GM12864 (cell line): Measurements from ENCODE around the gene CERS1.

ENCODE experiments used
- DNase-seq: peaks from one replicate; pipeline ENCODE4 v3.0.0-alpha.2; 2011; ENCODE audit warnings: low read depth
- H3K4me3 ChIP-seq: 2 replicates; pipeline ENCODE4 v1.5.1; 2011; ENCODE audit warnings: mild to moderate bottlenecking, low read depth, low read length, control low read depth
- TF ChIP-seq, protein P1 (sequence below): IDR thresholded peaks from 2 replicates; pipeline ENCODE4 v1.5.1; 2011; ENCODE audit warnings: low read depth, mild to moderate bottlenecking, moderate library complexity, low read length, control low read depth, inconsistent platforms; ENCODE audit errors: missing control alignments

CERS1 gene

DNA sequence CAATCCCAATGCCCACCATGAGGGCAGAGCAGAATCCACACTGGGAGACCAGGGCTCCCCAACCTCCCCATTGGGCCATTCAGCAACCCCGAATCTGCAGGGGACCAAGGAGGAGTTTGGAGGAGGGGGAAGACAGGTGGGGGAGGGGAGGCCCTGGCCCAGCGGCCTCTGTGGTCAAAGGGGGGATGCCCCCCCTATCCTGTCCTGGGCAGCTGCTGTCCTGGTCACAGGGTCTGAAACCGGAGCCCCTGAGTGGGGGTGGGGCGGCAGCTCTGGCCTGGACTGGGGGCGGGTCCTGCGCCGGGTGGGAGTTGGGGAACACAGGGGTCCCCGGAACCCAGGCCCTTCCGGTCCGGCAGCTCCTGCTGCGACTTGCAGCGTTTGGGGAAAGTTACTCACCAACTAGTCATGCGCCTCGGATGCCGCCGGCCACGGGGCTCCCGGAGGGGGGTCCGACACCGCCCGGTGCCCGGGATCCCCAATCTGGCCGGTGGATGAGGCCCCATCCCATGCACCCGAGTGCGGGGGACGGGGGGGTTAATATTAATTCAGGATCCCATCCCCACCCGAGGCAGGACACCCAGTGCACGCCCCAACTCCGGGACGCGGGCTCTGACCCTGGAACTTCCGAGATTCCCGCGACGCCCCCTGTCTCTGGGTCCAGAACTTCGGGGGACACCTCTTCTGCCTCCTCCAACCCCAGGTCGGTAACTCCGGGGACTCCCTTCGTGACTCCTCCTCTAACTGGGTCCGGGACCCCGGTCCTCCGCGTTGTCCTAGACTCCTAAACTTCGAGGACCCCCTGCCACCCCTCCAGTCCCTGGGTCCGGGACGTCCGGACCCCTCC lies 44.2 kb upstream of the CERS1 start:
- no peak for DNase-seq
- peak overlapping the region; percentile 43 for H3K4me3 ChIP-seq

DNA sequence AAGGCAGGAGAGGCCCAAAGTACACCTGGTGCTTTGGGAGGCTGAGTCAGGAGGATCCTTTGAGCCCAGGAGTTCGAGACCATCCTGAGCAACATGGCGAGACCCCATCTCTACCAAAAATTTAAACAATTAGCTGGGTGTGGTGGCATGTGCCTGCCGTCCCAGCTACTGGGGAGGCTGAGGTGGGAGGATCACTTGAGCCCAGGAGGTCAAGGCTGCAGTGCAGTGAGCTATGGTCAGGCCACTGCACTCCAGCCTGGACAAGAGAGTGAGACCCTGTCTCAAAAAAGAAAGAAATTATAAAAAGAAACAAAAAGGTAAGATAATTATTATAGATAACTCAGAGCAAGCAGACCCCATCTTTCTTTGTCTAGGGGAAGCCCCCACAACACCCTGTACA lies 43.2 kb upstream of the CERS1 start:
- DNase-seq, result no peak
- no peak overlapping the region for H3K4me3 ChIP-seq
- TF ChIP-seq, protein P1, sequence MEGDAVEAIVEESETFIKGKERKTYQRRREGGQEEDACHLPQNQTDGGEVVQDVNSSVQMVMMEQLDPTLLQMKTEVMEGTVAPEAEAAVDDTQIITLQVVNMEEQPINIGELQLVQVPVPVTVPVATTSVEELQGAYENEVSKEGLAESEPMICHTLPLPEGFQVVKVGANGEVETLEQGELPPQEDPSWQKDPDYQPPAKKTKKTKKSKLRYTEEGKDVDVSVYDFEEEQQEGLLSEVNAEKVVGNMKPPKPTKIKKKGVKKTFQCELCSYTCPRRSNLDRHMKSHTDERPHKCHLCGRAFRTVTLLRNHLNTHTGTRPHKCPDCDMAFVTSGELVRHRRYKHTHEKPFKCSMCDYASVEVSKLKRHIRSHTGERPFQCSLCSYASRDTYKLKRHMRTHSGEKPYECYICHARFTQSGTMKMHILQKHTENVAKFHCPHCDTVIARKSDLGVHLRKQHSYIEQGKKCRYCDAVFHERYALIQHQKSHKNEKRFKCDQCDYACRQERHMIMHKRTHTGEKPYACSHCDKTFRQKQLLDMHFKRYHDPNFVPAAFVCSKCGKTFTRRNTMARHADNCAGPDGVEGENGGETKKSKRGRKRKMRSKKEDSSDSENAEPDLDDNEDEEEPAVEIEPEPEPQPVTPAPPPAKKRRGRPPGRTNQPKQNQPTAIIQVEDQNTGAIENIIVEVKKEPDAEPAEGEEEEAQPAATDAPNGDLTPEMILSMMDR, result no peak

More for the DNA sequence above, 44.2 kb upstream of the CERS1 start:
- TF ChIP-seq, protein P1, result no peak

DNA sequence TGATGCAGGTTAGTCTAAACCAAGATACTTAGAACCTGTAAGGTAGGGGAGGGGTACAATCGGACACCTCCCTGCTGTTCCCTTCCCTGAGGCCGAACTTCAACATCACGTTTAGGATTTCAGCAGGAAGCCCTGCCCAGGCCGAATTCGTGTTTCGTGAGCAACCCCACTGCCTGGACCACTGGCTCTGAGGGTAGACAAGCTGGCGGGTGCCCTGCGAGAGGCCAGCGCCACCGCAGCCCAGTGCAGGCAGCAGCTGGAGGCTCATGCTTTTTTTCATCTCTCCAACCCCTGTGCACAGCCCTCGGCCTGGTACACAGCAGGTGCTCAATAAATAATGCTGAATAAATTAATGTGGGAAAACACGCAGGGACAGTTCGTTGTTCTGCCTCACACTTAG lies 37.3 kb upstream of the CERS1 start:
- TF ChIP-seq, protein P1, result no peak
- DNase-seq, result no peak
- no peak overlapping the region for H3K4me3 ChIP-seq

DNA sequence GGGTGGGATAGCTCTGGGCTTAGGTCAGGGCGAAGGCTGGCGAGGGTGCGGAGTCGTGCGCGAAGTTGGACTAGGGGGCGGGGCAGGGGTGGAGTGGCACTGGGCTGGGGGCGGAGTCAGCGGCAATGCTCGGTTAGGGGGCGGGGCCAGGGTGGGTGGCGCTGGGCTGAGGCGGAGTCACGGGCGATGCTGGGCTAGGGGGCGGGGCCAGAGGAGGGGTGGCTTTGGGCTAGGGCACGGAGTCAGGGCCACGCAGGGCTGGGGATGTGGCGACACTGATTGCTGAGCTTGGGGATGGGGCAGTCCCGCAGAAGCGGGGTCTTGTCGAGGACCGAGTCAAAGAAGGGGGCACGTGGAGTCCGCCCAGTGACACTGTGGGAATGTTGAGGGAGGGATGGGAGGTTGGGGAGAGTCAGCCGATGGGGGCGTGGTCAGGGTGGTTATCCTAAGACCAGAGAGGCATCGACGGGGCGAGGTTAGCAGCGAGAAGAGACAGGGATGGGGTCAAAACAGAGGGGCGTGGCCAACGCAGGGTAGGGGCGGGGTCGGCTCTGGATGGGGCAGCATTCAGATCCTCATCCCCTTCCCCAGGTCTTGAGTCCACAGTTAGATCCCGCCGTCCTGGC lies 36.4 kb upstream of the CERS1 start:
- TF ChIP-seq, protein P1, result no peak
- DNase-seq, result no peak
- H3K4me3 ChIP-seq, result peak overlapping the region; percentile 31

DNA sequence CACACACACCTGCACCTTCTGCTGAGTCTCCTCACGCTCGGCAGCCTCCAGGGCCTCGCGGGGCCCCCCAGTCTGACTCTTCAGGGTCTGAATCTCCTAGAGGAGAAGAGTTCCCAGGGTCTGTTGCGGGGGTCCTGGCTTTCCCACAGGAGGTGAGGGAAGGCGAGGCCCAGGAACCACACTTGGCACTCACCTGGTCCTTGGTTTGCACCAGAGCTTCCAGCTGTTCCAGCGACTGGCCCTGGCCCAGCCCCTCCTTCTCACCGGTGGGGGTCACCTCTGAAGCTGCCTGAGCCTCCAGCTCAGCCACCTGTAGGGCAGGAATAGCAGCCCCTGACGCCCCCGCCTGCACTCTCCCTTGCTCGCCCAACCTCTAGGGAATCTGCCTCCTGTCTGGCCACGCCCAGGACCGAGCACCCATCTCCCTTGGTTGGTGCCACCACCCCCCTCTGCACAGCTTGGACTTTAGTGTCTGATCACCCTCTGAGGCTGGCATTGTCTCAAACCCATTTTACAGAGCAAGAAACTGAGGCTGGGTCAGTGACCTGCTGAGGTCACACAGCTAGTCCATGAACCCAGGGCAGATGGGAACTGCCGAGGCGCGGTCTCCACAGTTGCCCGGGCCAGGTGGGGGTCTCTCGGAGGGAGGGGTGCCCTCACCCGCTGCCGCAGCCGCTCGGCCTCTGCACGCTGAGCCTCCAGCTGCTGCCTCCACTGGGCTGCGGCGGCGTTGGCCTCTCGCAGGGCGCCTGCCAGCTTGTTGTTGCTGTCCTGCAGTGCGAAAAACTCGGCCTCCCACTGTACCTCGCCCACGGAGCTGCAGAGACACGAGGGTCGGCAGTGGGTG lies 35.6 kb upstream of the CERS1 start:
- DNase-seq, result no peak
- H3K4me3 ChIP-seq, result no peak overlapping the region
- TF ChIP-seq, protein P1, result no peak

DNA sequence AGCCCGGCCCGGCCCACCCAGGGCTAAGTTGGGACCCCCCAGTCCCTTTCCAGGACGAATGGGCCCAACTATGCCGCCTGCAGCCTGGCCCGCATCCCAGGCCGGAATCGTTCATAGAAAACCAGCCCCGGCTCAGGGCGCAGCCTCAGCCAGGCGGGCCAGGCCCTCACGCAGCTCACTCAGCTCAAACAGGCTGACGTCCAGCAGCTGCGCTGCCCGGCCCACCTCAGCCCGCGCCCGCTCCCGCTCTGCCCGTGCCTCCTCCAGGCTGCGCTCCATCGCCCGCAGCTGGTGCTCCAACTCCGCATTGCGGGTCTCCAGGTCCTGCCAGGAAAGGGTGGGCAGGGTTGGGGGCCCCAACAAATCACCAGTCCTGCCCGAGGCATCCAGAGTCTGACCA lies 33.4 kb upstream of the CERS1 start:
- TF ChIP-seq, protein P1, result no peak
- no peak overlapping the region for H3K4me3 ChIP-seq
- no peak for DNase-seq
